DND-41 (cell line): ENCODE measurements around the gene CYP17A1.

Experiments
- ATAC-seq: fragments of 200-7000 bp; cut with Tn5 transposase; 3 replicates; pipeline ENCODE4 v1.9.1; 2021; ENCODE audit warnings: low read depth; ENCODE audit not compliant: insufficient read depth
- DNase-seq: peaks from one replicate; pipeline ENCODE4 v3.0.0-alpha.2; 2020
- H2AFZ ChIP-seq: 2 replicates; pipeline ENCODE4 v1.6.0; 2012; ENCODE audit warnings: low read depth, low read length
- H3K27ac ChIP-seq: 2 replicates; pipeline ENCODE4 v1.5.1; 2012; ENCODE audit warnings: low read length, inconsistent platforms
- H3K27me3 ChIP-seq: fragments of 200-600 bp; sonication (generic); 2 replicates; pipeline ENCODE4 v1.6.0; 2012; ENCODE audit warnings: low read length, mild to moderate bottlenecking, inconsistent platforms; ENCODE audit not compliant: insufficient read depth, poor library complexity
- H3K36me3 ChIP-seq: 2 replicates; pipeline ENCODE4 v1.5.1; 2012; ENCODE audit warnings: low read length, inconsistent platforms; ENCODE audit not compliant: insufficient read depth
- H3K4me1 ChIP-seq: 2 replicates; pipeline ENCODE4 v1.5.1; 2012; ENCODE audit warnings: mild to moderate bottlenecking, low read length; ENCODE audit not compliant: insufficient read depth
- H3K4me2 ChIP-seq: 2 replicates; pipeline ENCODE4 v1.6.0; 2012; ENCODE audit warnings: mild to moderate bottlenecking, moderate library complexity, low read length, inconsistent platforms; ENCODE audit not compliant: insufficient read depth
- H3K4me3 ChIP-seq, 2 experiments: fragments of 200-600 bp in 1 of 2; shearing (Covaris generic) in 1 of 2; 2 replicates each; pipeline ENCODE4 v1.5.1; 2012 to 2016; ENCODE audit warnings: inconsistent platforms in 2 of 2, low read length in 2 of 2, mild to moderate bottlenecking in 2 of 2, low read depth in 1 of 2, moderate library complexity in 1 of 2
- H3K79me2 ChIP-seq: 2 replicates; pipeline ENCODE4 v1.6.0; 2012; ENCODE audit warnings: low read length, inconsistent platforms; ENCODE audit not compliant: insufficient read depth
- H3K9ac ChIP-seq: 2 replicates; pipeline ENCODE4 v1.6.0; 2012; ENCODE audit warnings: low read depth, mild to moderate bottlenecking, inconsistent platforms, low read length, moderate library complexity
- H3K9me3 ChIP-seq: 2 replicates; pipeline ENCODE4 v1.5.1; 2012; ENCODE audit warnings: low read length, moderate library complexity, mild to moderate bottlenecking, inconsistent platforms; ENCODE audit not compliant: insufficient read depth, severe bottlenecking
- H4K20me1 ChIP-seq: 2 replicates; pipeline ENCODE4 v1.6.0; 2012; ENCODE audit warnings: low read length; ENCODE audit not compliant: insufficient read depth
- EZH2 ChIP-seq: IDR thresholded peaks from 3 replicates; pipeline ENCODE4 v1.6.1; 2012; ENCODE audit warnings: borderline replicate concordance, low read depth, mild to moderate bottlenecking, moderate library complexity, low read length, inconsistent platforms; ENCODE audit not compliant: severe bottlenecking
- TF ChIP-seq, protein P1 (sequence below): IDR thresholded peaks from 2 replicates; pipeline ENCODE4 v1.5.1; 2012; ENCODE audit warnings: borderline replicate concordance, low read length, moderate library complexity, mild to moderate bottlenecking; ENCODE audit not compliant: poor library complexity, severe bottlenecking; ENCODE audit errors: extremely low read depth

CYP17A1 gene

GRCh38 chr10:102831322-102832071 is 5.7 kb downstream of the CYP17A1 start:
- Histone ChIP-seq H3K9me3 (no peaks in the 10 kb centered on the region), H3K27ac (no peak overlapping the region), H3K4me1 (no peaks in the 10 kb centered on the region), H3K4me3 (no peak overlapping the region), H4K20me1 (no peaks in the 10 kb centered on the region; the same call in 1 of the 2 replicates), H3K27me3 (no peaks in the 10 kb centered on the region), H3K4me2 (no peak overlapping the region), H3K9ac (no peak overlapping the region), H2AFZ (no peak overlapping the region), H3K36me3 (no peaks in the 10 kb centered on the region), H3K79me2 (no peaks in the 10 kb centered on the region)
- no peak for ATAC-seq
- DNase-seq: no peak
- TF ChIP-seq EZH2: no peak
- TF ChIP-seq, protein P1, sequence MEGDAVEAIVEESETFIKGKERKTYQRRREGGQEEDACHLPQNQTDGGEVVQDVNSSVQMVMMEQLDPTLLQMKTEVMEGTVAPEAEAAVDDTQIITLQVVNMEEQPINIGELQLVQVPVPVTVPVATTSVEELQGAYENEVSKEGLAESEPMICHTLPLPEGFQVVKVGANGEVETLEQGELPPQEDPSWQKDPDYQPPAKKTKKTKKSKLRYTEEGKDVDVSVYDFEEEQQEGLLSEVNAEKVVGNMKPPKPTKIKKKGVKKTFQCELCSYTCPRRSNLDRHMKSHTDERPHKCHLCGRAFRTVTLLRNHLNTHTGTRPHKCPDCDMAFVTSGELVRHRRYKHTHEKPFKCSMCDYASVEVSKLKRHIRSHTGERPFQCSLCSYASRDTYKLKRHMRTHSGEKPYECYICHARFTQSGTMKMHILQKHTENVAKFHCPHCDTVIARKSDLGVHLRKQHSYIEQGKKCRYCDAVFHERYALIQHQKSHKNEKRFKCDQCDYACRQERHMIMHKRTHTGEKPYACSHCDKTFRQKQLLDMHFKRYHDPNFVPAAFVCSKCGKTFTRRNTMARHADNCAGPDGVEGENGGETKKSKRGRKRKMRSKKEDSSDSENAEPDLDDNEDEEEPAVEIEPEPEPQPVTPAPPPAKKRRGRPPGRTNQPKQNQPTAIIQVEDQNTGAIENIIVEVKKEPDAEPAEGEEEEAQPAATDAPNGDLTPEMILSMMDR: no peak

DNA sequence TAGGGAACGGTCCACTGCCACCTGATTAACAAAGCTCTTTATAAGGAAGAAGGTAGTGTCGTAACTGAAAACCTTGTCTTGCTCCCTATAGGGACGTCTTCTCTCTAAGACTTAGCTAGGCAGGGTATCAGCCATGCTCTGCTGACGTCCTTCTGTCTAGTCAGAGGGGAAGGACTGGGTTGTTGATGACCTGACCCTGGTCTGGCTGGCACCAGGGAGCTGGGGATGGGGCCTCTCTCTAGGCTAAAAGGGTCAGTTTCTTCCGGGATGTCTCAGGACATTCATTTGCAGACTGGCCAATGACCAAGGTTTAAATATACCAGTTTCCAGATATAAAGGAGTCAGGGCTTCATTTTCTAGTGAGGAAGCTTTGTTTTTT is 9.6 kb downstream of the CYP17A1 start:
- Histone ChIP-seq H4K20me1 (no peaks in the 10 kb centered on the region; the same call in 1 of the 2 replicates), H3K4me1 (no peaks in the 10 kb centered on the region), H3K9me3 (peaks cover 2% of the 10 kb centered on the region), H3K36me3 (no peaks in the 10 kb centered on the region), H3K27ac (no peak overlapping the region), H3K27me3 (no peaks in the 10 kb centered on the region), H3K79me2 (no peaks in the 10 kb centered on the region), H3K4me3 (no peak overlapping the region), H3K4me2 (no peak overlapping the region), H3K9ac (no peak overlapping the region), H2AFZ (no peak overlapping the region)
- DNase-seq (no peak), ATAC-seq (no peak)
- TF ChIP-seq EZH2: no peak
- TF ChIP-seq, protein P1: no peak

DNA sequence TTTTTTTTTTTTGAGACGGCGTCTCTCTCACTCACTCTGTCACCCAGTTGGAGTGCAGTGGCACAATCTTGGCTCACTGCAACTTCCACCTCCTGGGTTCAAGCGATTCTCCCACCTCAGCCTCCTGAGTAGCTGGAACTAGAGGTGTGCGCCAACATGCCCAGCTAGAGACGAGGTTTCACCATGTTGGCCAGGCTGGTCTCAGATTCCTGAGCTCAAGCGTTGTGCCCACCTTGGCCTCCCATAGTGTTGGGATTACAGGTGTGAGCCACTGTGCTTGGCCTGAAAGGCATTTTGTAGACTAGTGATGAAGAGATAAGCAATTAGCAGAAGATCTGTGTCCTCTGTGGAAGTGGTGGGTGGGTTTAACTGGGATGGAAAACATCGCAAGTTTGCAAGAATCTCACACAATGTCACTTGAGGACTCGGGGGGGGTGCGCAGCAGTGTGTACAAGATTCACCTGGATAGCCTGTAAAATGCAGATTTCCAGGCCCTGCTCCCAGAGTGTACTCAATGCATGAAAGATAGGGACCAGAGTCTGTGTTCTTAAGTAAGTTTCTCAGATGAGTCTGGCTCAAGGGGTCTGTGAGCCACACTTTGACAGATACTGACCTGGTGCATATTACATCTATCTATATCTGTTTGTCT is 10.9 kb downstream of the CYP17A1 start:
- H4K20me1 ChIP-seq: no peaks in the 10 kb centered on the region
- H3K27me3 ChIP-seq: no peaks in the 10 kb centered on the region
- no peak overlapping the region for H3K4me2 ChIP-seq
- H3K27ac ChIP-seq: no peak overlapping the region
- H3K36me3 ChIP-seq: no peaks in the 10 kb centered on the region
- no peaks in the 10 kb centered on the region for H3K4me1 ChIP-seq
- no peak for DNase-seq
- H3K9ac ChIP-seq: no peak overlapping the region
- no peaks in the 10 kb centered on the region for H3K79me2 ChIP-seq
- no peak for ATAC-seq
- no peak for TF ChIP-seq EZH2
- TF ChIP-seq, protein P1: no peak
- H3K4me3 ChIP-seq: no peak overlapping the region
- peaks cover 2% of the 10 kb centered on the region for H3K9me3 ChIP-seq
- no peak overlapping the region for H2AFZ ChIP-seq
